ENCODE measurements around the gene GART.
"Not testable (repeated sequence)": the region's sequence is repeated elsewhere in the genome, so short reads cannot be mapped to it uniquely, and the experiment has no call there.

The GART gene

GRCh38 chr21:33511639-33512038 is 30.3 kb downstream of the GART start:
- no peak for DNase-seq

DNA sequence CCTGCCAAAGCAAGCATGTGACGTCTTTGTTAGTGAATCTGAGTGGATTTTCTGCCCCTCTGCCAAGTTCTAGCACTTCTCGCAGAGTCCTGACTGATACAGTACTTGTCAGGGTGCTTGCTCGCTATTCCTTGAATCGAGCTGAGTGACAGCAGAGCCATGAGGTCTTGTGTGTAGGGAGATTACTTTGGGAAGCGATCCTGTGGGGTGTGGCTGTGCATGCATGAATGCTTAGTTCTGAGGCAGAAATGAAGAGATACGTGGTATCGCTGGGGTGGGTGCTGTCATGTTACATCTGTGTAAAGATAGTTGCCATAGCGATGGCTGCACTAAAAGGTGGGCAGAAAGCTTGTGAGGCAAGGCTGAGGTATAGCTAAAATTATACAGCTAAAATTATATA is 31.1 kb downstream of the GART start:
- no peak for DNase-seq

DNA sequence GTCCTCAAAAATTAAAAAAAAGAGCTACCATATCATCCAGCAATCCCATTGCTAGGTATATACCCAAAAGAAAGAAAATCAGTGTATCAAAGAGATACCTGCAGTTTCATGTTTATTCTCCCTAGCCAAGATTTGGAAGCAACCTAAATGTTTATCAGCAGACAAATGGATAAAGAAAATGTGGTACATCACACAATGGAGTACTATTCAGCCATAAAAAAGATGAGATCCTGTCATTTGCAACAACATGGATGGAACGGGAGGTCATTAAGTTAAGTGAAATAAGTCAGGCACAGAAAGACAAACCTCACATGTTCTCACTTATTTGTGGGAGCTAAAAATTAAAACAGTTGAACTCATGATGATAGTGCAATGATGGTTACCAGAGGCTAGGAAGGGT is 34.9 kb downstream of the GART start:
- DNase-seq, result not testable (repeated sequence)

DNA sequence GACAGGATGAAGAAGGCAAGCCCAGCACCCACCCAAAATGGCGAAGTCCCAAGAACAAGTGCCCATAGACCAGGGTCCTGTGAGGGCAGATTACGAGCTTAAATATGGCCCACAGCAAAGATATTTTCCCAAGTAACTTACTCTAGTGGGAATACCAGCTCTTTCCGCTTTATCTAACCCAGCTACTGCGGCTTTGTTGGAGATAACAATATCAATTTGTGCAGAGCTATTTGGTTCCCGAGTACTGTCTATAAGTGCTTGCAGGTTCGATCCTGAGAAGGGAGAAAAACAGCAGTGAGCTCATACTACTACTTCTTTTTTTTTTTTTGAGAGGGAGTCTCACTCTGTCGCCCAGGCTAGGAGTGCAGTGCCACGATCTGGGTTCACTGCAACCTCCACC is 36.1 kb downstream of the GART start:
- DNase-seq, result no peak

DNA sequence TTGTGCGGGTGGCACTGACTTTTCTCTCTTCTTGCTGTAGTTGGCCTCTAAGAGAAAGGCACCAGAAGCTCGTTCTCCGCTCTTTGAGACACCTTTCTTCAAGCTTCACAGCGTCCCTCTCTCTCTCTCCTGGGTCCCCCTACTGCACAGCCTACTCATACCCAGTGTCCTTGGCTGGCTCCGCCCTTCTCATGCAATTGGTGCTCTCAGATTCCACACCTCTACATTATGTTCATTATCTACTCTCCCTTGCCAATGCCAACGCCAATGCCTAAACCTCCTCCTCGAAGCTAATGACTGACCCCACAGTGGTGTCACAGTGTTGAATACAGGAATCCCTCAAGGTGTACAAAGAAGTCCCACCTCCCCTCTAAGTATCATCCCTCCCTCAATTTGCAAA is 45.6 kb downstream of the GART start:
- DNase-seq, result no peak

GRCh38 chr21:33495743-33496142 is 46.2 kb downstream of the GART start:
- no peak for DNase-seq

DNA sequence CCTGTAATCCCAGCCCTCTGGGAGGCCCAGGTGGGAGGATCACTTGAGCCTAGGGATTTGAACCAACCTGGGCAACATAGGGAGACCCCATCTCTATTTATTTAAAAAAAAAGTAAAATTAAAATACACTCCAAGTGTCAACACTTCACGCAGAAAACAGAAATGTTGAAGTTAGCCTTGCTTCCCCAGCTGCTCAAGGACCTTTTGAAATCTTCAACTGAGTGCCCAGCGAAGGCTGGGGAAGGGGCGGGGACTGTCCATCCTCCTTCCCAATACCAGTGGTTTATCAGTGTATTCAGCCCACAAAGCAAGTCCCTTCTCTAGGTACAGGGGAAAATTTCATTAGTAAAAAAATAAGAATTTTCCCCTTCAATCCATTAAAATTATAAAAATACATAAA is 48.2 kb downstream of the GART start:
- DNase-seq, result no peak

- DNase-seq, result no peak
Observed at GRCh38 chr21:33492571-33492970, 49.3 kb downstream of the GART start.

DNA sequence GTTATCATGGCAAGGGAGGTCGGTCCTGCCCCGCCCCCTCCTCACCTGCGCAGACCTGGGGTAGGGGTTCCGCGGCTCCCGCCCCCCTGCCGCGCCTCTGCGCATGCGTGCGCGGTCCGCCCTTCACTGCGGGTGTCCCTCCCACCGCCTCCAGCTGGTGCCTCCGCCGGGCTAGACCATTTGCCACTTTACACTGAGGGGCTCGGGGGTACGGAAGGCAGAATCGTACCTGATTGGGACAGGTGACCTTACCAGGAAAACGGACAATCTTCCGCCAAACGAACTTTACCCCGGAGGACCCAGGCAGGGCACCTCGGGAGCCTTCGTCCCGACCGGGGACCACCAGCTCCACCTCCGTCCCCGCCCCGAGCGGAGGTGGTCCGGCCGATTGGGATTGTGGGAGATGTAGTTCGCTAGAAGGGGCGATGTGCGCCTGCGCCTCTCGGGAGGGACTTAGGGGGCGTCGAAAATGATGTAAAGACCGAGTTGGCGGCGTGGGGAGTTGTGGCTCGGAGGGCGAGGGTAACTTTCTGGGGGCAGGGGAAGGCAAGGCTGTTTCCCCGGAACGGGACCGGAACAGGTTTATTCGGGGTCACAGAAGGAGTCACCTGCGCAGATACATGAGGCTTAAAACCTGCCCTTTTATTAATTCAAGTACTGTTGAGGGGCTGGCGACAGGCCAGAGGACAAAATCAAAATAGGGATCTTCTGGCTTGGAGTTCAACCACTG is 50.4 kb downstream of the GART start, which contains the start of gene DNAJC28:
TSS of gene DNAJC28 (minus strand) at position 344 of the 730 bp plus-strand sequence. CDS start 2,323 bp downstream, outside the sequence.
- peak; percentile 99 for DNase-seq

DNA sequence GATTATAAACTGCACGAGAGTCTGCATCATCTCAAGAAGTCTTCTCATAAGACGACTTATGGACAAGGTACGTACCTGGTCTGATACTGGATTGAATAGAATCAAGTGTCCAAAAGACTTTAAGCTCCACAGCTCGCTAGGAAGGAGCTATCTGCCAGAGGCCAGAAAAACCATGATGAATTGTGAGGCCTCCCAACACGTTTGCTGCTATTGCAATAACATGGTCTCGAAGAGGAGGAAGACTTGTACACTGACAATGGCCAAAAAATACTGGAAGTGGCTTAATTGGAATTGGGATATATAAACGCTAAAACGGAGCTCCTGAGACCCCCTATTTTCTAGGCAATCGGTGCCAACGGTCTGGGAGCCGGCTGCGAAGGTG is 50.9 kb downstream of the GART start:
- no peak for DNase-seq

- DNase-seq, result no peak
Observed at GRCh38 chr21:33488936-33489335, 53.0 kb downstream of the GART start.

DNA sequence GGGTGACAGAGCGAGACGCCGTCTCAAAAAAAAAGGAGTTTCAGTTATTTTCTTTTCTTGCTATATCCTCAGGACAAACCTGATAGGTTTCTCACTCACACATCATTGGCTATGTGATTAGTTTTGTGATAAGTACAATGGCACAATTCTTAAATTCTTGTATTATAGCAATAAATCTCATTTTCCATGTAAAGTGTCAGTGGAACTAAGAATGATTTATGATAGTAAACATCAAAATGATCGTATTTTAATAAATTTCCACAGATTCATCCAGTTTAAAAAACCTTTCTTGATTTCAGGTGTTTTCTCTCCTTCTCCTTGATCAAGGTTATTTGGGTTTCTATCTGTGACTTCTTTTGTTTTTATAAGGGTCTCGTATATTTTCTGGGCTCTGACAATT is 53.9 kb downstream of the GART start:
- DNase-seq, result no peak

- peak; percentile 52 for DNase-seq
Observed at GRCh38 chr21:33481314-33481943, 60.5 kb downstream of the GART start.

DNA sequence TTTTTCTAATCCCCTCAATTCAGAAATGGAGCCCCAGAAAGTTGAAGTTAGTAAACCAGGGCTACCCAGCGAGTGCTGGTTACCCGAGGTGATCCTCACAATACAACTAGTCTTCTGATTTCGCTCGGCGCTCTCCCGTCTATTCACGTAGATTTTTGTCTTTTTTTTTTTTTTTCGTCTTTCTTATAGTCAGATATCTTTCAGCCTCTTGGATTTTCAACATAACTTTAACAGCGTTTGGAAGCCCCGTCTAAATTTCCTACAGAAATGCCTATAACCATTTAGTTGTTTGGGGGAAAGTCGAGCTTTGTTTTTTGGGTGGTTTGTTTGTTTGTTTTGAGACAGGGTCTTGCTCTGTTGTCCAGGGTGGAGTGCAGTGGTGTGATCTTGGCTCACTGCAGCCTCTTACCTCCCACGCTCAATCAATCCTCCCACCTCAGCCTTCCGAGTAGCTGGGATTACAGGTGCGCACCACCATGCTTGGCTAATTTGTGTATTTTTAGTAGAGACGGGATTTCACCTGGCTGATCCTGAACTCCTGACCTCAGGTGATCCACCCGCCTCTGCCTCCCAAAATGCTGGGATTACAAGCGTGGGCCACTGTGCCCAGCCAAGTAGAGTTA is 61.3 kb downstream of the GART start:
- DNase-seq, result peak; percentile 42

DNA sequence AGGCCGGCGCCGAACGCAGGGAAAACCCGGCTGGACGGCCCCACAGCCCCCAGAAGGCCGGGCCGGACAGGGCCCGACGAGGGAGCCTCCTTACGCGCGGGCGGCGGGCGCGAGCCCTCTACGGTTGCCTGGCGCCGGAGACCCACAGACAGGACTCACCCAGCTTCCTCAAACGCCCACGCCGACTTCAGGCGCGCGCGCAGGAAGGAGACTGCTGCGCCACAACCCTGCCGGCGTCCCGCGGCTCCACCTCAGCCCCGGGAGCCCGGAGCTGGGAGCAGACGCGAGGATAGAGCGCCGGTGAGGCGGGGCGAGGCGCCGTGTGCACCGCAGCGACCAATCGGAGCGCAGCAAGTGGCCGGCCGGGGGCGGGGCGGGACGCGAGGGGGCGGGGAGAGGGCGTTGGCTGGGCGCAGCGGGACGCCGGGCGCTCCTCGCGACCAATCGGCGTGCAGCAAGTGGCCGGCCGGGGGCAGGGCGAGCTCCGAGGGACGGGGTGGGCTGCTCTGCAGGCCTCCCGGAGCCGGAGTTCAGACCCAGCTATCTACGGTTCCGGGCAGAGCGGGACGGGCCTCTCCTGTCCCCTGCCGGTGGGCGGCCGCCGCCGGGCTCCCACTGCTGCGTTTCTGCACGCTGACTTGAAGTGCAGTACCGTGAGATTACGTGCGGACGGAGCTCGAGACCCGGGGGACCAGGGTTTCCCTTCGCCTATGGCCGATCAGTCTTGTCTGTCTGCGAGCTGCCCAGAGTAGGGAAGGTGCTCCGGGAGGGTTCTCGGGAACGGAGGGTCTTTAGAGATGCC is 62.0 kb downstream of the GART start, which contains the start of gene TMEM50B:
TSS of gene TMEM50B (minus strand) at position 296 of the 802 bp plus-strand sequence. CDS start 11,089 bp downstream, outside the sequence.
- DNase-seq, result peak; percentile 97

- no peak for DNase-seq
Observed at GRCh38 chr21:33478935-33479678, 62.8 kb downstream of the GART start.

- peak; percentile 52 for DNase-seq
Observed at GRCh38 chr21:33478182-33478581, 63.7 kb downstream of the GART start.

GRCh38 chr21:33477066-33477465 is 64.9 kb downstream of the GART start:
- DNase-seq, result peak; percentile 24

GRCh38 chr21:33473344-33473743 is 68.6 kb downstream of the GART start:
- no peak for DNase-seq

GRCh38 chr21:33470701-33471100 is 71.2 kb downstream of the GART start:
- peak; percentile 9 for DNase-seq

- peak; percentile 24 for DNase-seq
Observed at GRCh38 chr21:33469183-33469582, 72.7 kb downstream of the GART start.

DNA sequence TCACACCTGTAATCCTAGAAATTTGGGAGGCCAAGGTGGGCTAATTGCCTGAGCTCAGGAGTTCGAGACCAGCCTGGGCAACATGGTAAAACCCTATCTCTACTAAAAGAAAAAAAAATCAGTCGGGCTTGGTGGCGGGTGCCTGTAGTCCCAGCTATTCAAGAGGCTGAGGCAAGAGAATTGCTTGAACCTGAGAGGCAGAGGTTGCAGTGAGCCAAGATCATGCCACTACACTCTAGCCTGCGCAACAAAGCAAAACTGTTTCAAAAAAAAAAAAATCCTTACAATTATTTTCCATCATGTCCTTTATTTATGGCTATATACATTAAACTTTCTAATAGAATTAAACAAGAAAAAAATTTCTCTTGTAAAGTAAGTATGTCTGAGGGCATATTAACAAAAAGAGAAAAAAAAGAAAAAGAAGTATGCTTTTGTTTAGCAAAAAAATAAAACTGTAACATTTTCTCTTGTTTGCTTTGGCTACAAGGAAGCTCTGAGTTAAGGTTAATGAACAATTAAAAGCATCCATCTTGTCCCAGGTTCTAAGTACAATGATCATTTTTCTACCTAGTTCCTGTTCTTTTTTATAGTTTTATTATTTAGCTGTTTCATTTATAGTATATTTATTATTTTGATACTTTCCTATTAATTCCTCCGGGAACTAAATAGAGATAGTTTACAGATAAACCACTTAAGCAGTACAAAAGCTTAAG is 80.2 kb downstream of the GART start:
- DNase-seq, result peak; percentile 24

Measured in activated CD8-positive, alpha-beta memory T cell treated with anti-CD3 and anti-CD28 coated beads for 24 hours (primary cell).